H9 (cell line): Measurements from ENCODE around the gene ZSWIM6. TPM values are rescaled to one million over a fixed set of nuclear protein-coding genes. Genes with fewer than 3 reads are reported as not detected.

ENCODE experiments used
- DNase-seq: peaks from one replicate; pipeline ENCODE4 v3.0.0-alpha.2; 2017
- H2AFZ ChIP-seq: one replicate; pipeline ENCODE4 v1.6.1; 2013; ENCODE audit warnings: mild to moderate bottlenecking, low read length, control low read depth, moderate library complexity
- H2AK5ac ChIP-seq: 2 replicates; pipeline ENCODE4 v1.6.1; 2013; ENCODE audit warnings: low read length, control low read depth, mixed read lengths; ENCODE audit not compliant: insufficient read length
- H2BK120ac ChIP-seq: one replicate; pipeline ENCODE4 v1.6.1; 2013; ENCODE audit warnings: low read depth, mild to moderate bottlenecking, low read length, control low read depth, inconsistent platforms; ENCODE audit not compliant: poor library complexity, severe bottlenecking
- H2BK12ac ChIP-seq: 2 replicates; pipeline ENCODE4 v1.6.1; 2013; ENCODE audit warnings: low read length, control low read depth, mixed read lengths, low read depth; ENCODE audit not compliant: insufficient read length
- H2BK15ac ChIP-seq: 2 replicates; pipeline ENCODE4 v1.6.1; 2013; ENCODE audit warnings: low read depth, low read length, control low read depth
- H2BK20ac ChIP-seq: one replicate; pipeline ENCODE4 v1.6.1; 2013; ENCODE audit warnings: low read depth, mild to moderate bottlenecking, low read length, control low read depth, inconsistent platforms; ENCODE audit not compliant: poor library complexity, severe bottlenecking
- H2BK5ac ChIP-seq: 2 replicates; pipeline ENCODE4 v1.6.1; 2013; ENCODE audit warnings: low read length, control low read depth, mixed read lengths; ENCODE audit not compliant: insufficient read length
- H3K14ac ChIP-seq: 2 replicates; pipeline ENCODE4 v1.6.1; 2013; ENCODE audit warnings: low read length, control low read depth; ENCODE audit not compliant: insufficient read depth
- H3K18ac ChIP-seq: 2 replicates; pipeline ENCODE4 v1.6.1; 2013; ENCODE audit warnings: low read depth, mild to moderate bottlenecking, mixed read lengths, low read length, control low read depth; ENCODE audit not compliant: insufficient read length
- H3K23ac ChIP-seq: 2 replicates; pipeline ENCODE4 v1.6.1; 2013; ENCODE audit warnings: low read length, control low read depth, mixed read lengths, low read depth; ENCODE audit not compliant: insufficient read length
- H3K23me2 ChIP-seq: 2 replicates; pipeline ENCODE4 v1.6.1; 2013; ENCODE audit warnings: low read depth, mild to moderate bottlenecking, mixed read lengths, low read length, control low read depth; ENCODE audit not compliant: insufficient read length, poor library complexity, severe bottlenecking
- H3K27ac ChIP-seq: 2 replicates; pipeline ENCODE4 v1.5.1; 2013; ENCODE audit warnings: low read length, control low read depth, mixed read lengths, low read depth; ENCODE audit not compliant: insufficient read length
- H3K27me3 ChIP-seq: 2 replicates; pipeline ENCODE4 v1.6.1; 2013; ENCODE audit warnings: low read length, control low read depth, inconsistent platforms; ENCODE audit not compliant: insufficient read depth
- H3K4ac ChIP-seq: 2 replicates; pipeline ENCODE4 v1.6.1; 2013; ENCODE audit warnings: low read depth, mild to moderate bottlenecking, control low read depth, inconsistent platforms, low read length, moderate library complexity
- H3K4me1 ChIP-seq: 2 replicates; pipeline ENCODE4 v1.6.1; 2013; ENCODE audit warnings: low read length, control low read depth, inconsistent platforms; ENCODE audit not compliant: insufficient read depth
- H3K4me2 ChIP-seq: 2 replicates; pipeline ENCODE4 v1.6.1; 2013; ENCODE audit warnings: low read length, control low read depth, mixed read lengths; ENCODE audit not compliant: insufficient read length, insufficient read depth
- H3K56ac ChIP-seq: 2 replicates; pipeline ENCODE4 v1.6.1; 2013; ENCODE audit warnings: low read depth, mild to moderate bottlenecking, mixed read lengths, low read length, control low read depth; ENCODE audit not compliant: insufficient read length
- H3K79me1 ChIP-seq: 2 replicates; pipeline ENCODE4 v1.6.1; 2013; ENCODE audit warnings: low read depth, mild to moderate bottlenecking, moderate library complexity, low read length, control low read depth, inconsistent platforms; ENCODE audit not compliant: insufficient read depth, poor library complexity, severe bottlenecking
- H3K79me2 ChIP-seq: 2 replicates; pipeline ENCODE4 v1.6.1; 2013; ENCODE audit warnings: low read length, control low read depth, inconsistent platforms; ENCODE audit not compliant: insufficient read depth
- H3K9ac ChIP-seq: 2 replicates; pipeline ENCODE4 v1.6.1; 2013; ENCODE audit warnings: low read length, control low read depth, mixed read lengths; ENCODE audit not compliant: insufficient read length; ENCODE audit errors: extremely low read depth
- H3K9me3 ChIP-seq: one replicate; pipeline ENCODE4 v1.6.1; 2013; ENCODE audit warnings: low read depth, low read length, inconsistent platforms; ENCODE audit not compliant: control insufficient read depth
- H3T11ph ChIP-seq: one replicate; pipeline ENCODE4 v1.6.1; 2013; ENCODE audit warnings: mild to moderate bottlenecking, low read length, control low read depth, inconsistent platforms
- H4K20me1 ChIP-seq: one replicate; pipeline ENCODE4 v1.6.1; 2013; ENCODE audit not compliant: control insufficient read depth, insufficient read length, insufficient read depth
- H4K5ac ChIP-seq: 2 replicates; pipeline ENCODE4 v1.6.1; 2013; ENCODE audit warnings: low read depth, mild to moderate bottlenecking, mixed read lengths, low read length, control low read depth; ENCODE audit not compliant: insufficient read length
- H4K8ac ChIP-seq: replicated peaks from 2 replicates; pipeline ENCODE4 v1.6.1; 2013; ENCODE audit warnings: low read length, control low read depth, mixed read lengths, low read depth; ENCODE audit not compliant: insufficient read length
- H4K91ac ChIP-seq: 2 replicates; pipeline ENCODE4 v1.6.1; 2013; ENCODE audit warnings: low read depth, mild to moderate bottlenecking, moderate library complexity, mixed read lengths, low read length, control low read depth; ENCODE audit not compliant: insufficient read length
- H3K27ac Mint-ChIP-seq, 3 experiments: 2 replicates in 2 of 3; 3 replicates in 1 of 3; pipeline ENCODE4 v1.8.0; 2020 to 2021; ENCODE audit warnings: mixed read lengths in 3 of 3, mild to moderate bottlenecking in 1 of 3, moderate library complexity in 1 of 3
- H3K27me3 Mint-ChIP-seq: 2 replicates; pipeline ENCODE4 v1.8.0; 2021; ENCODE audit warnings: low read depth, mild to moderate bottlenecking, moderate library complexity, mixed read lengths
- H3K36me3 Mint-ChIP-seq, 3 experiments: 2 replicates in 2 of 3; 3 replicates in 1 of 3; pipeline ENCODE4 v1.8.0; 2020 to 2021; ENCODE audit warnings: low read depth in 3 of 3, mixed read lengths in 3 of 3; ENCODE audit not compliant: insufficient read depth in 1 of 3
- H3K4me1 Mint-ChIP-seq, 2 experiments: 2 replicates each; pipeline ENCODE4 v1.8.0; 2020; ENCODE audit warnings: mixed read lengths in 2 of 2
- H3K4me3 Mint-ChIP-seq, 2 experiments: 2 replicates in 1 of 2; 3 replicates in 1 of 2; pipeline ENCODE4 v1.8.0; 2020 to 2021; ENCODE audit warnings: mild to moderate bottlenecking in 2 of 2, mixed read lengths in 2 of 2, moderate library complexity in 1 of 2
- H3K9me3 Mint-ChIP-seq, 2 experiments: 2 replicates in 1 of 2; 3 replicates in 1 of 2; pipeline ENCODE4 v1.8.0; 2020; ENCODE audit warnings: mild to moderate bottlenecking in 2 of 2, mixed read lengths in 2 of 2, moderate library complexity in 1 of 2
- CTCF ChIP-seq: fragments of 200-600 bp; sonication (generic); conservative IDR thresholded peaks from 3 replicates; pipeline ENCODE4 v1.8.0; 2021; ENCODE audit warnings: antibody characterized with exemption, mild to moderate bottlenecking
- WGBS: extraction: QIAGEN DNeasy Blood & Tissue Kit; methylation state at CpG from one replicate; pipeline ENCODE4 v1.1.7; 2013; ENCODE audit warnings: missing lambda C conversion rate, low lambda C conversion rate, mixed read lengths; ENCODE audit not compliant: insufficient read length; ENCODE audit errors: extremely low coverage; 5-methylcytosine and 5-hydroxymethylcytosine counted together
- total RNA-seq: library from RNA; stranded (reverse); gene quantifications from 2 replicates; pipeline ENCODE4 v1.2.1, GENCODE V29; 2021

Gene ZSWIM6
- total RNA-seq, 1 experiment from 2014 or later = 11.5 TPM

- Histone ChIP-seq H2BK120ac (no peak overlapping the region), H3K14ac (no peak overlapping the region), H3K4ac (no peak overlapping the region), H2BK5ac (no peak overlapping the region), H3K27ac (no peak overlapping the region), H3K79me1 (peaks cover 7% of the 10 kb centered on the region), H2BK20ac (no peak overlapping the region), H3K56ac (no peak overlapping the region), H3K27me3 (no peaks in the 10 kb centered on the region), H2AK5ac (no peak overlapping the region), H3K9ac (no peak overlapping the region), H2BK12ac (no peak overlapping the region), H3K18ac (no peak overlapping the region), H3T11ph (no peak overlapping the region), H3K23me2 (no peaks in the 10 kb centered on the region), H3K79me2 (no peaks in the 10 kb centered on the region; the same call in 1 of the 2 replicates), H3K23ac (no peak overlapping the region), H2BK15ac (no peak overlapping the region), H4K5ac (no peak overlapping the region), H3K4me1 (peaks cover 4% of the 10 kb centered on the region), H2AFZ (no peak overlapping the region), H4K91ac (no peak overlapping the region), H4K8ac (no peak overlapping the region), H3K9me3 (peaks cover 2% of the 10 kb centered on the region), H4K20me1 (no peaks in the 10 kb centered on the region), H3K4me2 (no peak overlapping the region)
- Mint-ChIP-seq H3K4me3 (no peak overlapping the region), H3K4me1 (peaks cover 23% of the 10 kb centered on the region in 2 experiments), H3K9me3 (peaks cover 3 to 5% of the 10 kb centered on the region in 2 experiments; a peak in 4 of 5 replicates), H3K27me3 (no peaks in the 10 kb centered on the region), H3K36me3 (peaks cover 4 to 5% (median 4%) of the 10 kb centered on the region in 3 experiments; a peak in 6 of 7 replicates), H3K27ac (no peak overlapping the region)
- no peak for TF ChIP-seq CTCF
- WGBS = 100% methylated on average over 1 of the region's 1 CpG
- DNase-seq = no peak
These were observed 134.0 kb downstream of the ZSWIM6 start for GRCh38 chr5:61466017-61466416.
